Neural cell (in vitro differentiated cells): ENCODE data around the gene PRDX3.

Experiments
- EP300 ChIP-seq: fragments of 450-650 bp; conservative IDR thresholded peaks from 2 replicates; pipeline ENCODE4 v1.6.1; 2014; ENCODE audit warnings: antibody characterized with exemption, mild to moderate bottlenecking, moderate library complexity; ENCODE audit not compliant: poor library complexity, severe bottlenecking
- EZH2 ChIP-seq: fragments of 200-600, 300-800 bp; shearing (Covaris generic), sonication (generic); IDR thresholded peaks from 2 replicates; pipeline ENCODE4 v1.6.1; 2014; ENCODE audit warnings: antibody characterized with exemption, low read length, borderline replicate concordance, mild to moderate bottlenecking; ENCODE audit not compliant: insufficient read depth, poor library complexity, severe bottlenecking
- POLR2AphosphoS5 ChIP-seq: IDR thresholded peaks from 2 replicates; pipeline ENCODE4 v1.6.1; 2012
- SMC3 ChIP-seq: fragments of 450-650 bp; conservative IDR thresholded peaks from 2 replicates; pipeline ENCODE4 v1.6.1; 2014; ENCODE audit warnings: antibody characterized with exemption, mild to moderate bottlenecking, moderate library complexity; ENCODE audit not compliant: poor library complexity
- TAF1 ChIP-seq: IDR thresholded peaks from 2 replicates; pipeline ENCODE4 v1.6.1; 2012; ENCODE audit warnings: low read depth
- TF ChIP-seq, protein P1 (sequence below): fragments of 450-650 bp; IDR thresholded peaks from 2 replicates; pipeline ENCODE4 v1.5.1; 2014; ENCODE audit warnings: antibody characterized with exemption, mild to moderate bottlenecking, moderate library complexity; ENCODE audit not compliant: poor library complexity, severe bottlenecking
- TF ChIP-seq, protein P2 (sequence below): IDR thresholded peaks from 2 replicates; pipeline ENCODE4 v1.6.1; 2012; ENCODE audit warnings: borderline replicate concordance

DNA sequence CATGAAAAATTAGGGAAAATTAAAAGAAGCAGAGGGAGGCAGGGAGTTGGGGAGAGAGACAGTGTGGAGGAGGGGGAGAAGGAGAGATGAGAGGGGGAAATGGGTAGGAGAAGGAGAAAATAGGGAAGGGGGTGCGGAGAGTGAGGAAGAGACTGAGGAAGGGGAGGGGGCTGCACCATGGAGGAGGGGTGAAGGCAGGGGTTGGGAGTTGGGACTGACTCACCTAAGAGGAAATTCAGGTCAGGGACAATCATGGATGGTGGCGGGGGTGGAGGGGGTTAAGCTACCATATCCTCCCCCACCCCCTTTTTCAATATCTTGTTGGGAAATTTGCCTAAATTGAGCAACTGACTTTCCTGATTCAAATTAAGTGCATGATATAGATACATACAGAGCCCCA, 36.8 kb upstream of the PRDX3 start:
- TF ChIP-seq, protein P1, sequence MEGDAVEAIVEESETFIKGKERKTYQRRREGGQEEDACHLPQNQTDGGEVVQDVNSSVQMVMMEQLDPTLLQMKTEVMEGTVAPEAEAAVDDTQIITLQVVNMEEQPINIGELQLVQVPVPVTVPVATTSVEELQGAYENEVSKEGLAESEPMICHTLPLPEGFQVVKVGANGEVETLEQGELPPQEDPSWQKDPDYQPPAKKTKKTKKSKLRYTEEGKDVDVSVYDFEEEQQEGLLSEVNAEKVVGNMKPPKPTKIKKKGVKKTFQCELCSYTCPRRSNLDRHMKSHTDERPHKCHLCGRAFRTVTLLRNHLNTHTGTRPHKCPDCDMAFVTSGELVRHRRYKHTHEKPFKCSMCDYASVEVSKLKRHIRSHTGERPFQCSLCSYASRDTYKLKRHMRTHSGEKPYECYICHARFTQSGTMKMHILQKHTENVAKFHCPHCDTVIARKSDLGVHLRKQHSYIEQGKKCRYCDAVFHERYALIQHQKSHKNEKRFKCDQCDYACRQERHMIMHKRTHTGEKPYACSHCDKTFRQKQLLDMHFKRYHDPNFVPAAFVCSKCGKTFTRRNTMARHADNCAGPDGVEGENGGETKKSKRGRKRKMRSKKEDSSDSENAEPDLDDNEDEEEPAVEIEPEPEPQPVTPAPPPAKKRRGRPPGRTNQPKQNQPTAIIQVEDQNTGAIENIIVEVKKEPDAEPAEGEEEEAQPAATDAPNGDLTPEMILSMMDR, result no peak
- no peak for TF ChIP-seq POLR2AphosphoS5
- TF ChIP-seq, protein P2, sequence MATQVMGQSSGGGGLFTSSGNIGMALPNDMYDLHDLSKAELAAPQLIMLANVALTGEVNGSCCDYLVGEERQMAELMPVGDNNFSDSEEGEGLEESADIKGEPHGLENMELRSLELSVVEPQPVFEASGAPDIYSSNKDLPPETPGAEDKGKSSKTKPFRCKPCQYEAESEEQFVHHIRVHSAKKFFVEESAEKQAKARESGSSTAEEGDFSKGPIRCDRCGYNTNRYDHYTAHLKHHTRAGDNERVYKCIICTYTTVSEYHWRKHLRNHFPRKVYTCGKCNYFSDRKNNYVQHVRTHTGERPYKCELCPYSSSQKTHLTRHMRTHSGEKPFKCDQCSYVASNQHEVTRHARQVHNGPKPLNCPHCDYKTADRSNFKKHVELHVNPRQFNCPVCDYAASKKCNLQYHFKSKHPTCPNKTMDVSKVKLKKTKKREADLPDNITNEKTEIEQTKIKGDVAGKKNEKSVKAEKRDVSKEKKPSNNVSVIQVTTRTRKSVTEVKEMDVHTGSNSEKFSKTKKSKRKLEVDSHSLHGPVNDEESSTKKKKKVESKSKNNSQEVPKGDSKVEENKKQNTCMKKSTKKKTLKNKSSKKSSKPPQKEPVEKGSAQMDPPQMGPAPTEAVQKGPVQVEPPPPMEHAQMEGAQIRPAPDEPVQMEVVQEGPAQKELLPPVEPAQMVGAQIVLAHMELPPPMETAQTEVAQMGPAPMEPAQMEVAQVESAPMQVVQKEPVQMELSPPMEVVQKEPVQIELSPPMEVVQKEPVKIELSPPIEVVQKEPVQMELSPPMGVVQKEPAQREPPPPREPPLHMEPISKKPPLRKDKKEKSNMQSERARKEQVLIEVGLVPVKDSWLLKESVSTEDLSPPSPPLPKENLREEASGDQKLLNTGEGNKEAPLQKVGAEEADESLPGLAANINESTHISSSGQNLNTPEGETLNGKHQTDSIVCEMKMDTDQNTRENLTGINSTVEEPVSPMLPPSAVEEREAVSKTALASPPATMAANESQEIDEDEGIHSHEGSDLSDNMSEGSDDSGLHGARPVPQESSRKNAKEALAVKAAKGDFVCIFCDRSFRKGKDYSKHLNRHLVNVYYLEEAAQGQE, result no peak
- no peak for TF ChIP-seq EP300
- no peak for TF ChIP-seq EZH2
- TF ChIP-seq TAF1, result no peak
- TF ChIP-seq SMC3, result no peak
